Activated T-cell treated with anti-CD3 and anti-CD28 coated beads for 4 hours (primary cell): Measurements from ENCODE around the gene TMOD1.

ENCODE experiments used
- DNase-seq: peaks from one replicate; pipeline ENCODE4 v3.0.0-alpha.2; 2020

The TMOD1 gene

GRCh38 chr9:97551308-97551707, 49.8 kb downstream of the TMOD1 start:
- DNase-seq: no peak

- DNase-seq: no peak
Measured at GRCh38 chr9:97553141-97553540, 51.7 kb downstream of the TMOD1 start.

- no peak for DNase-seq
Measured at GRCh38 chr9:97553841-97554240, 52.4 kb downstream of the TMOD1 start.

- DNase-seq: no peak
Measured at GRCh38 chr9:97554566-97555075, 53.2 kb downstream of the TMOD1 start.

- DNase-seq: no peak
Measured at GRCh38 chr9:97555164-97555563, 53.7 kb downstream of the TMOD1 start.

- DNase-seq: no peak
Measured at GRCh38 chr9:97556036-97556720, 54.7 kb downstream of the TMOD1 start.

- no peak for DNase-seq
Measured at GRCh38 chr9:97556721-97557605, 55.5 kb downstream of the TMOD1 start.

GRCh38 chr9:97557606-97558095, 56.2 kb downstream of the TMOD1 start:
- no peak for DNase-seq

GRCh38 chr9:97558701-97559101, 57.2 kb downstream of the TMOD1 start:
- DNase-seq: no peak

GRCh38 chr9:97559111-97559514, 57.6 kb downstream of the TMOD1 start:
- no peak for DNase-seq

- DNase-seq: no peak
Measured at GRCh38 chr9:97560154-97560553, 58.7 kb downstream of the TMOD1 start.

- DNase-seq: no peak
Measured at GRCh38 chr9:97560851-97561250, 59.4 kb downstream of the TMOD1 start.

- DNase-seq: no peak
Measured at GRCh38 chr9:97561501-97561900, 60.0 kb downstream of the TMOD1 start.

- DNase-seq: no peak
Measured at GRCh38 chr9:97562542-97562941, 61.1 kb downstream of the TMOD1 start.

GRCh38 chr9:97563458-97564135, 62.1 kb downstream of the TMOD1 start:
- no peak for DNase-seq

GRCh38 chr9:97564291-97565175, 63.1 kb downstream of the TMOD1 start:
- no peak for DNase-seq

GRCh38 chr9:97565262-97565661, 63.8 kb downstream of the TMOD1 start:
- DNase-seq: no peak

GRCh38 chr9:97567182-97567893, 65.9 kb downstream of the TMOD1 start:
- no peak for DNase-seq

GRCh38 chr9:97567894-97568202, 66.4 kb downstream of the TMOD1 start:
- no peak for DNase-seq

GRCh38 chr9:97568461-97569275, 67.2 kb downstream of the TMOD1 start:
- no peak for DNase-seq

GRCh38 chr9:97570899-97571298, 69.4 kb downstream of the TMOD1 start:
- no peak for DNase-seq
